Measurements from ENCODE around the gene C1QL3.

The C1QL3 gene

DNA sequence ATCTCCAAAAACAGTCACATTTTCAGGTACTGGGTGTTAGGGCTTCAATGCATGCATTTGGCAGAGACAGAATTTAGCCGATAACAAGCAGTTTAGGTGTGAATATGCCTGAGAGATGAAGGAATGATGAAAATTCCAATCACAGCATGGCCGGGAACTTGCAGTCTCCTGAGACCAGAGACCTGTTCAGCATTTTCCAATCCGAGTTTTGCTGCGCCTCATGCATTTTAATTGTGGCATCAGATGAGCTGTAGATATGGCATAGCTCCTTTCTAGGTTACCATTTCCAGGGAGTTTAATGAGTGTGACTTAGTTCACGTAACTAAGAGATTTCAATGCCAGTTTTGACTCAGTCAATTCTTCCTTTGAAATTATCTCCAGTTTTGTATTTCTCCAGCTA lies 14.5 kb upstream of the C1QL3 start:
- no peaks in the 10 kb centered on the region for H3K27me3 ChIP-seq (ENCODE audit: control insufficient read depth, insufficient read depth, low read length, poor library complexity, severe bottlenecking)
- WGBS, 2 experiments = 93 to 97% methylated on average over 5 of the region's 5 CpGs
- no peaks in the 10 kb centered on the region for H3K4me1 ChIP-seq (ENCODE audit: control insufficient read depth, insufficient read depth, low read length)
- no peak overlapping the region for H3K4me3 ChIP-seq (ENCODE audit: insufficient read depth, low read depth, low read length)
- no peaks in the 10 kb centered on the region for H3K36me3 ChIP-seq (ENCODE audit: control insufficient read depth, insufficient read depth, low read length)
- no peak overlapping the region for H3K27ac ChIP-seq (ENCODE audit: insufficient read depth, low read depth, low read length, poor library complexity, severe bottlenecking)
- H3K9me3 ChIP-seq (ENCODE audit: control insufficient read depth, low read length) = no peaks in the 10 kb centered on the region

- H3K36me3 ChIP-seq (ENCODE audit: control insufficient read depth, insufficient read depth, low read length) = no peaks in the 10 kb centered on the region
- 95% methylated on average over 2 to 3 of the region's 3 CpGs for WGBS, 2 experiments
- H3K27ac ChIP-seq (ENCODE audit: insufficient read depth, low read depth, low read length, poor library complexity, severe bottlenecking) = no peak overlapping the region
- H3K9me3 ChIP-seq (ENCODE audit: control insufficient read depth, low read length) = no peaks in the 10 kb centered on the region
- H3K4me1 ChIP-seq (ENCODE audit: control insufficient read depth, insufficient read depth, low read length) = peaks cover 7% of the 10 kb centered on the region
- no peak overlapping the region for H3K4me3 ChIP-seq (ENCODE audit: insufficient read depth, low read depth, low read length)
- peaks cover 36% of the 10 kb centered on the region for H3K27me3 ChIP-seq (ENCODE audit: control insufficient read depth, insufficient read depth, low read length, poor library complexity, severe bottlenecking)
These were observed 8.2 kb upstream of the C1QL3 start for GRCh38 chr10:16529853-16530252.

DNA sequence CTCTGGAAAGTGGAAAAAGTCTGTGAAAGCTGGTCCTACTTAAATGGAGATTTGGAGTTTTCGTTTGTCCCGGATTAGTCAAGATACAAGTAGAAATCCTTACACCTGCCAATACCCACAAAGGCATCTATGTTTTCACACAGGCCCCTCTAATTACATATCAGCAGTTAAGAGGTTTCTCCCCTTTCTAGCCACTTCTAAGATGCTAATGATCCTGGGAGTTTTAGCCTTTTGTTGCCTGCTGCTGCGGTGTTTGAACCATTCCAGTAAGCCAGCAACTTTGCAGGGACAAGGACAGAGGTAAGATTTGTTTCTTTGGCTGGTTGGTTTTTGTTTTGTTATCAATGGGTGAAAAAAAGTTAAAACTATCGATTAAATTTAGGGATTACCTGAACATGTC lies 5.8 kb upstream of the C1QL3 start:
- no peak overlapping the region for H3K27ac ChIP-seq (ENCODE audit: insufficient read depth, low read depth, low read length, poor library complexity, severe bottlenecking)
- H3K36me3 ChIP-seq (ENCODE audit: control insufficient read depth, insufficient read depth, low read length) = no peaks in the 10 kb centered on the region
- WGBS, 2 experiments = 16 to 20% methylated on average over 3 to 4 of the region's 4 CpGs
- peaks cover 16% of the 10 kb centered on the region for H3K4me1 ChIP-seq (ENCODE audit: control insufficient read depth, insufficient read depth, low read length)
- H3K9me3 ChIP-seq (ENCODE audit: control insufficient read depth, low read length) = no peaks in the 10 kb centered on the region
- H3K27me3 ChIP-seq (ENCODE audit: control insufficient read depth, insufficient read depth, low read length, poor library complexity, severe bottlenecking) = peaks cover 59% of the 10 kb centered on the region
- H3K4me3 ChIP-seq (ENCODE audit: insufficient read depth, low read depth, low read length) = no peak overlapping the region

GRCh38 chr10:16520900-16521299 lies 779 bp downstream of the C1QL3 start:
- Histone ChIP-seq H3K4me3 (ENCODE audit: insufficient read depth, low read depth, low read length) (peak overlapping the region; percentile 43), H3K36me3 (ENCODE audit: control insufficient read depth, insufficient read depth, low read length) (no peaks in the 10 kb centered on the region), H3K9me3 (ENCODE audit: control insufficient read depth, low read length) (no peaks in the 10 kb centered on the region), H3K4me1 (ENCODE audit: control insufficient read depth, insufficient read depth, low read length) (peaks cover 9% of the 10 kb centered on the region), H3K27me3 (ENCODE audit: control insufficient read depth, insufficient read depth, low read length, poor library complexity, severe bottlenecking) (peaks cover 85% of the 10 kb centered on the region), H3K27ac (ENCODE audit: insufficient read depth, low read depth, low read length, poor library complexity, severe bottlenecking) (no peak overlapping the region)
- 1% methylated on average over 39 of the region's 39 CpGs for WGBS, 2 experiments

GRCh38 chr10:16519908-16520861 lies 1.5 kb downstream of the C1QL3 start:
- Histone ChIP-seq H3K4me1 (ENCODE audit: control insufficient read depth, insufficient read depth, low read length) (peaks cover 9% of the 10 kb centered on the region), H3K9me3 (ENCODE audit: control insufficient read depth, low read length) (no peaks in the 10 kb centered on the region), H3K4me3 (ENCODE audit: insufficient read depth, low read depth, low read length) (peak overlapping the region; percentile 43), H3K27me3 (ENCODE audit: control insufficient read depth, insufficient read depth, low read length, poor library complexity, severe bottlenecking) (peaks cover 79% of the 10 kb centered on the region), H3K36me3 (ENCODE audit: control insufficient read depth, insufficient read depth, low read length) (no peaks in the 10 kb centered on the region), H3K27ac (ENCODE audit: insufficient read depth, low read depth, low read length, poor library complexity, severe bottlenecking) (no peak overlapping the region)
- WGBS, 2 experiments = 3% methylated on average over 103 to 104 of the region's 104 CpGs

- no peak overlapping the region for H3K27ac ChIP-seq (ENCODE audit: insufficient read depth, low read depth, low read length, poor library complexity, severe bottlenecking)
- no peaks in the 10 kb centered on the region for H3K36me3 ChIP-seq (ENCODE audit: control insufficient read depth, insufficient read depth, low read length)
- no peaks in the 10 kb centered on the region for H3K9me3 ChIP-seq (ENCODE audit: control insufficient read depth, low read length)
- H3K4me1 ChIP-seq (ENCODE audit: control insufficient read depth, insufficient read depth, low read length) = peaks cover 9% of the 10 kb centered on the region
- H3K27me3 ChIP-seq (ENCODE audit: control insufficient read depth, insufficient read depth, low read length, poor library complexity, severe bottlenecking) = peaks cover 71% of the 10 kb centered on the region
- WGBS, 2 experiments = 53 to 62% methylated on average over 31 of the region's 31 CpGs
- no peak overlapping the region for H3K4me3 ChIP-seq (ENCODE audit: insufficient read depth, low read depth, low read length)
These were observed 2.3 kb downstream of the C1QL3 start for GRCh38 chr10:16519250-16519907.

- Histone ChIP-seq H3K36me3 (ENCODE audit: control insufficient read depth, insufficient read depth, low read length) (no peaks in the 10 kb centered on the region), H3K4me1 (ENCODE audit: control insufficient read depth, insufficient read depth, low read length) (peaks cover 9% of the 10 kb centered on the region), H3K27ac (ENCODE audit: insufficient read depth, low read depth, low read length, poor library complexity, severe bottlenecking) (no peak overlapping the region), H3K27me3 (ENCODE audit: control insufficient read depth, insufficient read depth, low read length, poor library complexity, severe bottlenecking) (peaks cover 65% of the 10 kb centered on the region), H3K9me3 (ENCODE audit: control insufficient read depth, low read length) (no peaks in the 10 kb centered on the region), H3K4me3 (ENCODE audit: insufficient read depth, low read depth, low read length) (no peak overlapping the region)
- 71 to 76% methylated on average over 1 to 4 of the region's 4 CpGs for WGBS, 2 experiments
These were observed 2.9 kb downstream of the C1QL3 start for GRCh38 chr10:16518822-16519221.

- H3K27me3 ChIP-seq (ENCODE audit: control insufficient read depth, insufficient read depth, low read length, poor library complexity, severe bottlenecking) = no peaks in the 10 kb centered on the region
- no peaks in the 10 kb centered on the region for H3K4me1 ChIP-seq (ENCODE audit: control insufficient read depth, insufficient read depth, low read length)
- 93 to 94% methylated on average over 8 of the region's 9 CpGs for WGBS, 2 experiments
- H3K36me3 ChIP-seq (ENCODE audit: control insufficient read depth, insufficient read depth, low read length) = no peaks in the 10 kb centered on the region
- no peaks in the 10 kb centered on the region for H3K9me3 ChIP-seq (ENCODE audit: control insufficient read depth, low read length)
- H3K27ac ChIP-seq (ENCODE audit: insufficient read depth, low read depth, low read length, poor library complexity, severe bottlenecking) = no peak overlapping the region
- no peak overlapping the region for H3K4me3 ChIP-seq (ENCODE audit: insufficient read depth, low read depth, low read length)
These were observed 10.8 kb downstream of the C1QL3 start for GRCh38 chr10:16510843-16511242.

DNA sequence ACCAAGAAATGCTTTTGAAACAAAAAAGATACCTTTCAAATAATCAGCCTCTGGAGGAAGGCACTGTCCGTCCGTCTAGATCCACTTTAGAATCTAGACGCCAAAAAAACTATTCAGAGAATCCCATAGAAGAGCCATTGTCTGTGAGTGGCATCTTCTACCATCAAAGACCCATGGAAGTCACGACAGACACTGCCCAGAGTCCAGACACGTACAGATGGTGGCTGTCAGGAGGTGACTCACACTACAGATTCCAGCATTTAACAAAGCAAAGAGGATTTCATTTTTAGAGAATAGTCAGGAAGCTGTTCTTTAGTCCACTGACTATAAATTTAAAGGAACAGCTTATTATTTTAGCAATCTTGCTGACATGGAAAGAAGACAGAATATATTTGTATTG lies 11.7 kb downstream of the C1QL3 start:
- WGBS, 2 experiments = 92 to 93% methylated on average over 5 of the region's 5 CpGs
- Histone ChIP-seq H3K9me3 (ENCODE audit: control insufficient read depth, low read length) (no peaks in the 10 kb centered on the region), H3K27ac (ENCODE audit: insufficient read depth, low read depth, low read length, poor library complexity, severe bottlenecking) (no peak overlapping the region)

DNA sequence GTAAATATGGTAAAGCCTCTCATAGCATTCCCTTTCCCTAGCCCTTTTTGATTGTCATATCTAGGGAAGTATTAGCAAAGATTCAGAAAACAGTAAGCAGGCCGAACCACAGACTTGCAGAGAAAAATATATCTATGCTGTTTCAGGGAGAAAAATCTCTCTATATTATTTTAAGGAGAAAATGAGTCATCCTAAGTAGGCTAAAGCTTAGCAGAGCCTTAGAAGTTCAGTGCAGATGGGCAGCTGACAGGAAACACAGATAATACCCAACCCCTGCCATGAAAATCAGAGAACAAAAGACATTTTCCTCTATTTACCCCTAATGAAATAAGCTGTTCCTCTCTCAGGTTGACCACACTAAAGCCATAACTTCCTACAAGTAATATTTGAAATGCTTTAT lies 16.5 kb downstream of the C1QL3 start:
- Histone ChIP-seq H3K4me1 (ENCODE audit: control insufficient read depth, insufficient read depth, low read length) (no peaks in the 10 kb centered on the region), H3K9me3 (ENCODE audit: control insufficient read depth, low read length) (no peaks in the 10 kb centered on the region), H3K36me3 (ENCODE audit: control insufficient read depth, insufficient read depth, low read length) (no peaks in the 10 kb centered on the region), H3K4me3 (ENCODE audit: insufficient read depth, low read depth, low read length) (no peak overlapping the region), H3K27me3 (ENCODE audit: control insufficient read depth, insufficient read depth, low read length, poor library complexity, severe bottlenecking) (no peaks in the 10 kb centered on the region), H3K27ac (ENCODE audit: insufficient read depth, low read depth, low read length, poor library complexity, severe bottlenecking) (no peak overlapping the region)
- WGBS, 2 experiments = 88 to 100% methylated on average over 1 of the region's 1 CpG

More for the DNA sequence above, 11.7 kb downstream of the C1QL3 start:
- Histone ChIP-seq H3K4me3 (ENCODE audit: insufficient read depth, low read depth, low read length) (no peak overlapping the region), H3K36me3 (ENCODE audit: control insufficient read depth, insufficient read depth, low read length) (no peaks in the 10 kb centered on the region), H3K27me3 (ENCODE audit: control insufficient read depth, insufficient read depth, low read length, poor library complexity, severe bottlenecking) (no peaks in the 10 kb centered on the region), H3K4me1 (ENCODE audit: control insufficient read depth, insufficient read depth, low read length) (no peaks in the 10 kb centered on the region)

All from ectodermal cell (in vitro differentiated cells).